Heart right ventricle (tissue), 16 donors: ENCODE data around the gene ONECUT1. TPM values are rescaled to one million over a fixed set of nuclear protein-coding genes. Genes with fewer than 3 reads are reported as not detected.

ENCODE experiments used
- ATAC-seq, 8 donors: fragments of 200-7000 bp; cut with Tn5 transposase; one replicate each; pipeline ENCODE4 v1.9.1; 2020; ENCODE audit warnings: mild to moderate bottlenecking in 8 of 8, moderate library complexity in 8 of 8, moderate number of reproducible peaks in 1 of 8
- DNase-seq, 2 donors: peaks; one replicate each; pipeline ENCODE4 v3.0.0-alpha.2; 2020
- H3K27ac ChIP-seq, 10 donors: fragments of 200-600 bp; sonication (generic) in 2 of 10; one replicate each; pipeline versions ENCODE4 v1.5.0 to v1.8.0; 2020 to 2022; ENCODE audit warnings: mild to moderate bottlenecking in 3 of 10
- H3K27me3 ChIP-seq, 7 donors: fragments of 200-600 bp; one replicate each; pipeline ENCODE4 v1.8.0; 2021 to 2022; ENCODE audit warnings: mild to moderate bottlenecking in 2 of 7
- H3K36me3 ChIP-seq, 9 donors: fragments of 200-600 bp; sonication (generic) in 1 of 9; one replicate each; pipeline versions ENCODE4 v1.5.0 to v1.8.0; 2020 to 2022; ENCODE audit warnings: mild to moderate bottlenecking in 2 of 9
- H3K4me1 ChIP-seq, 9 donors: fragments of 200-600 bp; sonication (generic) in 1 of 9; one replicate each; pipeline versions ENCODE4 v1.5.0 to v1.8.0; 2020 to 2022; ENCODE audit warnings: mild to moderate bottlenecking in 4 of 9
- H3K4me3 ChIP-seq, 10 donors: fragments of 200-600 bp; sonication (generic) in 2 of 10; one replicate each; pipeline versions ENCODE4 v1.5.0 to v1.8.0; 2020 to 2022; ENCODE audit warnings: mild to moderate bottlenecking in 7 of 10, moderate library complexity in 2 of 10
- H3K9me3 ChIP-seq, 11 donors: fragments of 200-600 bp in 10 of 11; sonication (generic) in 2 of 11; one replicate each; pipeline versions ENCODE4 v1.5.0 to v1.8.0; 2013 to 2022; ENCODE audit warnings: mild to moderate bottlenecking in 2 of 11, control low read depth in 1 of 11, moderate library complexity in 1 of 11
- WGBS, 2 donors: extraction: QIAGEN DNeasy Blood & Tissue Kit; methylation state at CpG; one replicate each; pipeline ENCODE4 v1.1.7; 2013; ENCODE audit warnings: inconsistent platforms in 1 of 2; 5-methylcytosine and 5-hydroxymethylcytosine counted together
- intact Hi-C, 10 donors: fragments of 100-400 bp; cut with DNase I; formaldehyde crosslinking; loops; one replicate each; pipeline versions ENCODE4 v1.11.1 to v1.14.2; 2022
- polyA plus RNA-seq, 2 donors: library from polyadenylated mRNA; stranded (reverse); fragments of 200-250 nt; gene quantifications; one replicate each; pipeline ENCODE4 v1.2.3, GENCODE V29; 2013
- total RNA-seq, 10 donors: library from RNA; stranded (reverse); fragmentation: NEBNext Ultra II Directional in 3 of 10; extraction: Animal tissue kit (Norgen Biotek cat#: 25700) in 3 of 10; gene quantifications; one replicate each; pipeline versions ENCODE4 v1.2.1 to v1.2.4, GENCODE V29; 2021 to 2023
- TF ChIP-seq, protein P1 (sequence below), 9 donors: fragments of 200-600 bp; sonication (generic) in 2 of 9; IDR thresholded peaks; one replicate each; pipeline versions ENCODE4 v1.5.0 to v1.8.0; 2021 to 2022; ENCODE audit warnings: antibody characterized with exemption in 9 of 9, mild to moderate bottlenecking in 5 of 9, moderate library complexity in 1 of 9
- donor health status: Arrhythmogenic right ventricular cardiomyopathy.
- donor health status: ischemic (EF 13 %, LVEDD 7.1; RV severe dilation, severe dysfunction).
- donor health status: healthy with polysubstance abuse.
- donor health status: DM: no; HTN: yes; CAD: no.
- donor health status: DM: no; HTN: no; CAD: no.
- donor health status: ischemic (EF 25% LVEDD 6.9; RV normal size, moderate dysfunction).
- donor health status: ischemic (EF 25% LVEDD 5.7; RV mildly dilated, moderate dysfunction).
- donor health status: healthy.
- donor health status: DM: yes; HTN: yes; CAD: no.
- donor health status: Ischemic cardiomyopathy.
- donor health status: ischemic (EF 35%, LVEDD 5.7; RV mildly dilated, moderate dysfunction).
- donor health status: nonischemic (EF 11% LVEDD 7.7; RV severe dilation, severe dysfunction).
- donor health status: DM: yes; HTN: yes; CAD: no.
- donor health status: PGD.
- donor health status: ischemic (EF 29% LVEDD 5.4; RV normal size, mild dysfunction).
- donor health status: nonischemic (EF 23%, LVEDD 6.1; RV moderate dilation, normal function).

Gene ONECUT1
- total and polyA plus RNA-seq, 12 donors, result 0.20 TPM; not detected in 11

DNA sequence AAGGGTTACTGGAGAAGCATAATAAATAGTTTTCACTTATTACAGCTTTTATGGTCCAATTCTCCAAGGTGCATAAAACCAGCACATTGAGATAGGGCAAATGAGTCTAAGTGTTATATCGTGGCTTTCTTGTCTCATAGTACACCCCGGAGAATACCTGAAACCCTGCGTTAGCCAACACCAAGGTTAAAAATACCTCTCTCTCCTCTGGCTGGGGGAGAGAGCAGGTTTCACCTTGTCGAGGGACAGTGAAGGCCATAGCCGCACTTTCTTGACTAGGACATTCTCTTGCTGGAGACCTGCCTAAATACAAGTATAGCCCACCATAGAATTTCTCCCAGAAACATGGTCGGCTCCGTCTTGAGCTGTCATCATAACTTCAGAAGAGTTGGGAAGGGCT, 59.5 kb downstream of the ONECUT1 start:
- Histone ChIP-seq H3K36me3 (no peaks in the 10 kb centered on the region), H3K27me3 (no peaks in the 10 kb centered on the region), H3K4me1 (peaks cover 0 to 51% (median 19%) of the 10 kb centered on the region in 9 donors), H3K4me3 (no peak overlapping the region), H3K27ac (no peak overlapping the region), H3K9me3 (no peaks in the 10 kb centered on the region)
- WGBS, 2 donors, result 61 to 75% methylated on average over 7 of the region's 7 CpGs
- intact Hi-C loops, result loop anchor here (5.0 to 10.0 kb wide), 11 partner anchors 46 to 473 kb away; partner anchors contain the start of genes ATOSA (in 1 of the 10) and MYO5A (in 1 of the 10)
- no peak for DNase-seq
- no peak for ATAC-seq
- TF ChIP-seq, protein P1, sequence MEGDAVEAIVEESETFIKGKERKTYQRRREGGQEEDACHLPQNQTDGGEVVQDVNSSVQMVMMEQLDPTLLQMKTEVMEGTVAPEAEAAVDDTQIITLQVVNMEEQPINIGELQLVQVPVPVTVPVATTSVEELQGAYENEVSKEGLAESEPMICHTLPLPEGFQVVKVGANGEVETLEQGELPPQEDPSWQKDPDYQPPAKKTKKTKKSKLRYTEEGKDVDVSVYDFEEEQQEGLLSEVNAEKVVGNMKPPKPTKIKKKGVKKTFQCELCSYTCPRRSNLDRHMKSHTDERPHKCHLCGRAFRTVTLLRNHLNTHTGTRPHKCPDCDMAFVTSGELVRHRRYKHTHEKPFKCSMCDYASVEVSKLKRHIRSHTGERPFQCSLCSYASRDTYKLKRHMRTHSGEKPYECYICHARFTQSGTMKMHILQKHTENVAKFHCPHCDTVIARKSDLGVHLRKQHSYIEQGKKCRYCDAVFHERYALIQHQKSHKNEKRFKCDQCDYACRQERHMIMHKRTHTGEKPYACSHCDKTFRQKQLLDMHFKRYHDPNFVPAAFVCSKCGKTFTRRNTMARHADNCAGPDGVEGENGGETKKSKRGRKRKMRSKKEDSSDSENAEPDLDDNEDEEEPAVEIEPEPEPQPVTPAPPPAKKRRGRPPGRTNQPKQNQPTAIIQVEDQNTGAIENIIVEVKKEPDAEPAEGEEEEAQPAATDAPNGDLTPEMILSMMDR (IDR thresholded peaks at IDR 0.05), result no peak

DNA sequence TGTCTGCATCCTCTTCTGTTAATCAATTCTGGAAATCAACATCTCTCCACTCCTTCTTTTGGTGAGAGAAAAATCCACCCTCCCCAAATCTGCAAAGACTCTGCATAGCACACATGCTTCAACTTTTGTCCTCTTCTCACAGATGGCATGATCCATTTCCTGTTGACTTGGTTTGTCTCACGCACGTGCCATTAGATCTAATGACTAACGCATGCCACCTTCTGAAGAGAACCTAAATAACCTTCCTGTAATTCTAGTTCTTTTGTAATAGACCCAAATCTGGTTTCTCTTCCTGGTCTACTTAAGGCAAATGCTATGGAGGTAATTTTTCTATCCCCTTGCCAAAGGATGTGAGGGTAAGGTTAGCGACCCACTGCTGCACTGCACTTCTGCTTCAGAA, 60.0 kb downstream of the ONECUT1 start:
- H3K27me3 ChIP-seq, result no peaks in the 10 kb centered on the region
- no peaks in the 10 kb centered on the region for H3K9me3 ChIP-seq
- no peak overlapping the region for H3K4me3 ChIP-seq
- DNase-seq (no peak), ATAC-seq (no peak)
- no peak overlapping the region for H3K27ac ChIP-seq
- peaks cover 0 to 51% (median 19%) of the 10 kb centered on the region in 9 donors for H3K4me1 ChIP-seq
- TF ChIP-seq, protein P1 (IDR thresholded peaks at IDR 0.05), result no peak
- H3K36me3 ChIP-seq, result no peaks in the 10 kb centered on the region
- intact Hi-C loops, result loop anchor here (5.0 to 10.0 kb wide), 11 partner anchors 45 to 473 kb away; partner anchors contain the start of genes ATOSA (in 1 of the 10) and MYO5A (in 1 of the 10)
- 57 to 61% methylated on average over 4 of the region's 4 CpGs for WGBS, 2 donors

DNA sequence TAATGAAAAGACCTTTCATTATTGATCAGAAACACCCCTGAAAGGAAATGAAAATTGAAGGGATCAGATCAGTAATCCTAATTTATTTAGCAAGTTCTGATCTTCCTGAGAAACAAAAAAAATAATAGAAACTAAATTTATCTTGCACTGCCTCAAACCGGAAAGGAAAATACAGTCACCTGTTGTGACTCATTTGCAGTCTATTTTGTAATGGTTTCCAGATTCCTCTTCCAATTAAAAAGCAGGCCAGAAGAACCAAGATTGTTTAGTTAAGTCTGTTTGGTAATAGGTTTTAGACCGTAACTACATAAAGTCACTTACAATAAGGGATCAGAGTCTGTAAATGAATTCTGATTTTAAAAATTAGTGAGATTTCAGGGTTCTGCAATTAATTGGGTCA, 61.2 kb downstream of the ONECUT1 start:
- no peaks in the 10 kb centered on the region for H3K9me3 ChIP-seq
- no peak overlapping the region for H3K27ac ChIP-seq
- H3K4me1 ChIP-seq, result peaks cover 0 to 44% (median 18%) of the 10 kb centered on the region in 9 donors

DNA sequence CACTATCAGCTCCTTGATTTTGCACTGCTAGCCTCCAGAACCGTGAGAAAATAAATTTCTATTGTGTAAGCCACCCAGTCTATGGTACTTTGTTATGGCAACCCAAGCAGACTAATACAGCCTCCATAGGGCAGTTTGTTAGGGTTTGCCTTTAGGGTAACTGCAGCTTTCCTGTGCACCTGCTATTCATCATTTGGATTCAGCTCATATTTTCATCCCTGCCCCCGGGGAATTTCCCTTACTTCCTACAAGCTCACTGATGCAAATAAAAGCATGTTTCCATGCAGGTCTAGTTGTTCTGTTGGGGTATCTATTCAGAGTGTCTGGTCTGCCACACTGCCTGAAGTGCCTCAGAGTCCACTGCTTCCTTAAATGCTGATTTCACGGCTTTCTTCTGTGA, 62.3 kb downstream of the ONECUT1 start:
- H3K27me3 ChIP-seq, result no peaks in the 10 kb centered on the region
- ATAC-seq, result no peak
- 70 to 80% methylated on average over 3 of the region's 3 CpGs for WGBS, 2 donors
- no peak overlapping the region for H3K27ac ChIP-seq
- TF ChIP-seq, protein P1 (IDR thresholded peaks at IDR 0.05), result no peak
- no peaks in the 10 kb centered on the region for H3K36me3 ChIP-seq
- H3K4me3 ChIP-seq, result no peak overlapping the region
- DNase-seq, result no peak
- peaks cover 0 to 33% (median 12%) of the 10 kb centered on the region in 9 donors for H3K4me1 ChIP-seq
- no peaks in the 10 kb centered on the region for H3K9me3 ChIP-seq
- intact Hi-C loops, result loop anchor here in 1 of 10 donors (5.0 kb wide), 1 partner anchor 41 kb away; no protein-coding TSS in a partner anchor

More for the DNA sequence above, 61.2 kb downstream of the ONECUT1 start:
- ATAC-seq (no peak), DNase-seq (no peak)
- WGBS, 2 donors, result 73 to 80% methylated on average over 2 of the region's 2 CpGs
- Histone ChIP-seq H3K36me3 (no peaks in the 10 kb centered on the region), H3K4me3 (no peak overlapping the region), H3K27me3 (no peaks in the 10 kb centered on the region)
- TF ChIP-seq, protein P1 (IDR thresholded peaks at IDR 0.05), result no peak
- intact Hi-C loops, result loop anchor here in 1 of 10 donors (5.0 kb wide), 1 partner anchor 42 kb away; no protein-coding TSS in a partner anchor
